Measurements from ENCODE around the gene TMEM178A. TPM values are rescaled to one million over a fixed set of nuclear protein-coding genes. Genes with fewer than 3 reads are reported as not detected.

Gene TMEM178A
- total RNA-seq, 1 donor from 2014 or later, result 32.9 TPM

GRCh38 chr2:39739386-39739785 lies 73.7 kb downstream of the TMEM178A start:
- Mint-ChIP-seq H3K4me3 (ENCODE audit: low read depth) (no peak overlapping the region), H3K4me1 (ENCODE audit: low read depth) (peaks cover 14% of the 10 kb centered on the region), H3K9me3 (ENCODE audit: low read depth) (no peaks in the 10 kb centered on the region), H3K27me3 (no peaks in the 10 kb centered on the region), H3K27ac (peak overlapping the region; percentile 40), H3K36me3 (ENCODE audit: insufficient read depth) (peaks cover 14% of the 10 kb centered on the region)
- no peak for DNase-seq (ENCODE audit: low spot score, unreplicated experiment)
- no peak for TF ChIP-seq CTCF (IDR thresholded peaks at IDR 0.05; ENCODE audit: unreplicated experiment)

- no peak for TF ChIP-seq CTCF (IDR thresholded peaks at IDR 0.05; ENCODE audit: unreplicated experiment)
- Mint-ChIP-seq H3K4me1 (ENCODE audit: low read depth) (peaks cover 14% of the 10 kb centered on the region), H3K4me3 (ENCODE audit: low read depth) (no peak overlapping the region), H3K27ac (no peak overlapping the region), H3K36me3 (ENCODE audit: insufficient read depth) (peaks cover 15% of the 10 kb centered on the region), H3K9me3 (ENCODE audit: low read depth) (no peaks in the 10 kb centered on the region), H3K27me3 (no peaks in the 10 kb centered on the region)
- DNase-seq (ENCODE audit: low spot score, unreplicated experiment), result no peak
Observed at GRCh38 chr2:39741871-39742270, 76.2 kb downstream of the TMEM178A start.

GRCh38 chr2:39743269-39743776 lies 77.6 kb downstream of the TMEM178A start:
- Mint-ChIP-seq H3K36me3 (ENCODE audit: insufficient read depth) (peaks cover 13% of the 10 kb centered on the region), H3K4me3 (ENCODE audit: low read depth) (no peak overlapping the region), H3K4me1 (ENCODE audit: low read depth) (peaks cover 12% of the 10 kb centered on the region), H3K27ac (no peak overlapping the region), H3K27me3 (no peaks in the 10 kb centered on the region), H3K9me3 (ENCODE audit: low read depth) (no peaks in the 10 kb centered on the region)
- no peak for DNase-seq (ENCODE audit: low spot score, unreplicated experiment)
- no peak for TF ChIP-seq CTCF (IDR thresholded peaks at IDR 0.05; ENCODE audit: unreplicated experiment)

- Mint-ChIP-seq H3K36me3 (ENCODE audit: insufficient read depth) (peaks cover 25% of the 10 kb centered on the region), H3K4me3 (ENCODE audit: low read depth) (no peak overlapping the region)
Observed at GRCh38 chr2:39755466-39755865, 89.7 kb downstream of the TMEM178A start.

GRCh38 chr2:39757156-39757555 lies 91.4 kb downstream of the TMEM178A start:
- Mint-ChIP-seq H3K4me1 (ENCODE audit: low read depth) (no peaks in the 10 kb centered on the region), H3K4me3 (ENCODE audit: low read depth) (no peak overlapping the region), H3K36me3 (ENCODE audit: insufficient read depth) (peaks cover 26% of the 10 kb centered on the region), H3K9me3 (ENCODE audit: low read depth) (no peaks in the 10 kb centered on the region), H3K27me3 (no peaks in the 10 kb centered on the region), H3K27ac (no peak overlapping the region)
- TF ChIP-seq CTCF (IDR thresholded peaks at IDR 0.05; ENCODE audit: unreplicated experiment), result no peak
- DNase-seq (ENCODE audit: low spot score, unreplicated experiment), result no peak

More at GRCh38 chr2:39755466-39755865, 89.7 kb downstream of the TMEM178A start:
- Mint-ChIP-seq H3K27ac (no peak overlapping the region), H3K4me1 (ENCODE audit: low read depth) (no peaks in the 10 kb centered on the region), H3K27me3 (no peaks in the 10 kb centered on the region), H3K9me3 (ENCODE audit: low read depth) (no peaks in the 10 kb centered on the region)
- no peak for DNase-seq (ENCODE audit: low spot score, unreplicated experiment)
- TF ChIP-seq CTCF (IDR thresholded peaks at IDR 0.05; ENCODE audit: unreplicated experiment), result no peak

All from progenitor cell of endocrine pancreas (in vitro differentiated cells).